MM.1S (cell line): ENCODE results near the gene UBTD1.

Experiments
- DNase-seq: peaks from one replicate; pipeline ENCODE4 v3.0.0-alpha.2; 2015
- H2AFZ ChIP-seq: fragments of 300-600 bp; sonication (generic); 2 replicates; pipeline ENCODE4 v1.6.0; 2016; ENCODE audit warnings: antibody characterized with exemption, low read length
- H3F3A ChIP-seq: fragments of 300-600 bp; sonication (generic); 2 replicates; pipeline ENCODE4 v1.6.1; 2016; ENCODE audit warnings: mild to moderate bottlenecking, antibody characterized with exemption, low read length, moderate library complexity, mixed read lengths; ENCODE audit not compliant: insufficient read depth
- H3K27ac ChIP-seq: fragments of 300-600 bp; sonication (generic); 2 replicates; pipeline ENCODE4 v1.5.1; 2016; ENCODE audit warnings: mild to moderate bottlenecking, low read length
- H3K27me3 ChIP-seq: fragments of 300-600 bp; sonication (generic); replicated peaks from 2 replicates; pipeline ENCODE4 v1.6.0; 2016; ENCODE audit warnings: low read length; ENCODE audit not compliant: insufficient read depth
- H3K36me3 ChIP-seq: fragments of 300-600 bp; sonication (generic); replicated peaks from 2 replicates; pipeline ENCODE4 v1.6.1; 2016; ENCODE audit warnings: mild to moderate bottlenecking, low read length, mixed read lengths; ENCODE audit not compliant: insufficient read depth
- H3K4me1 ChIP-seq: fragments of 300-600 bp; sonication (generic); 2 replicates; pipeline ENCODE4 v1.6.1; 2016; ENCODE audit warnings: low read length, mixed read lengths
- H3K4me2 ChIP-seq: fragments of 300-600 bp; sonication (generic); 2 replicates; pipeline ENCODE4 v1.6.0; 2016; ENCODE audit warnings: low read depth, low read length
- H3K4me3 ChIP-seq: fragments of 300-600 bp; sonication (generic); 2 replicates; pipeline ENCODE4 v1.5.1; 2016; ENCODE audit warnings: low read length, mixed read lengths
- H3K79me2 ChIP-seq: fragments of 300-600 bp; sonication (generic); 2 replicates; pipeline ENCODE4 v1.6.1; 2016; ENCODE audit warnings: mixed run types, low read length, mixed read lengths
- H3K9ac ChIP-seq: fragments of 300-600 bp; sonication (generic); 2 replicates; pipeline ENCODE4 v1.6.1; 2016; ENCODE audit warnings: low read length, mixed read lengths
- H3K9me2 ChIP-seq: fragments of 300-600 bp; sonication (generic); replicated peaks from 2 replicates; pipeline ENCODE4 v1.6.1; 2016; ENCODE audit warnings: mild to moderate bottlenecking, low read length, mixed read lengths; ENCODE audit not compliant: insufficient read depth
- H3K9me3 ChIP-seq: fragments of 300-600 bp; sonication (generic); replicated peaks from 2 replicates; pipeline ENCODE4 v1.6.1; 2016; ENCODE audit warnings: mild to moderate bottlenecking, low read length, mixed read lengths; ENCODE audit not compliant: insufficient read depth
- H4K20me1 ChIP-seq: fragments of 300-600 bp; sonication (generic); 2 replicates; pipeline ENCODE4 v1.6.1; 2016; ENCODE audit warnings: mild to moderate bottlenecking, low read length, moderate library complexity, mixed read lengths; ENCODE audit not compliant: insufficient read depth
- EZH2 ChIP-seq: fragments of 300-600 bp; sonication (generic); optimal IDR thresholded peaks from 2 replicates; pipeline ENCODE3; 2017; ENCODE audit warnings: low read depth, mild to moderate bottlenecking, antibody characterized with exemption, low read length, mixed read lengths
- EZH2phosphoT487 ChIP-seq: fragments of 300-600 bp; sonication (generic); IDR thresholded peaks from 2 replicates; pipeline ENCODE4 v1.6.1; 2018; ENCODE audit warnings: antibody characterized with exemption, low read length
- TF ChIP-seq, protein P1 (sequence below): fragments of 300-600 bp; sonication (generic); IDR thresholded peaks from 2 replicates; pipeline ENCODE4 v1.5.1; 2016; ENCODE audit warnings: antibody characterized with exemption, low read length, mixed read lengths

Gene UBTD1

DNA sequence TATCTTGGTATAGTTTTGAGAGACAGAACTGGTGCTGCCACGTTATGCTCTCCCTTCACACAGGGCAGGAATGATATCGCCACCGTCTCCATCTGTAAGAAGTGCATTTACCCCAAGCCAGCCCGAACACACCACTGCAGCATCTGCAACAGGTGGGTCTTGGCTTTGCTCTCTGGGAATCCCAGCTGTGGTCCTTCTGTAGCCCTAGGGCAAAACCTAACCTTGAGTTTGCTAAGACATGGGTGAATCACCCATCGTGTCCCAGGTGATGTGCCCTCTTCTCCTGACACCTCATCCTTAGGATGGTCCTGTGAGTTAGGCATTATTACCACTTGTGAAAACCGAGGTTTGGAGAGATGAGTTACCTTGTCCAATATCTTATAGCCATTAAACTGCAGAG, 46.4 kb upstream of the UBTD1 start:
- H2AFZ ChIP-seq = no peak overlapping the region
- H3K9me3 ChIP-seq = no peaks in the 10 kb centered on the region
- no peak overlapping the region for H3K4me3 ChIP-seq
- H3F3A ChIP-seq = no peaks in the 10 kb centered on the region
- no peaks in the 10 kb centered on the region for H3K9me2 ChIP-seq
- no peak for TF ChIP-seq EZH2
- TF ChIP-seq EZH2phosphoT487 = no peak
- TF ChIP-seq, protein P1, sequence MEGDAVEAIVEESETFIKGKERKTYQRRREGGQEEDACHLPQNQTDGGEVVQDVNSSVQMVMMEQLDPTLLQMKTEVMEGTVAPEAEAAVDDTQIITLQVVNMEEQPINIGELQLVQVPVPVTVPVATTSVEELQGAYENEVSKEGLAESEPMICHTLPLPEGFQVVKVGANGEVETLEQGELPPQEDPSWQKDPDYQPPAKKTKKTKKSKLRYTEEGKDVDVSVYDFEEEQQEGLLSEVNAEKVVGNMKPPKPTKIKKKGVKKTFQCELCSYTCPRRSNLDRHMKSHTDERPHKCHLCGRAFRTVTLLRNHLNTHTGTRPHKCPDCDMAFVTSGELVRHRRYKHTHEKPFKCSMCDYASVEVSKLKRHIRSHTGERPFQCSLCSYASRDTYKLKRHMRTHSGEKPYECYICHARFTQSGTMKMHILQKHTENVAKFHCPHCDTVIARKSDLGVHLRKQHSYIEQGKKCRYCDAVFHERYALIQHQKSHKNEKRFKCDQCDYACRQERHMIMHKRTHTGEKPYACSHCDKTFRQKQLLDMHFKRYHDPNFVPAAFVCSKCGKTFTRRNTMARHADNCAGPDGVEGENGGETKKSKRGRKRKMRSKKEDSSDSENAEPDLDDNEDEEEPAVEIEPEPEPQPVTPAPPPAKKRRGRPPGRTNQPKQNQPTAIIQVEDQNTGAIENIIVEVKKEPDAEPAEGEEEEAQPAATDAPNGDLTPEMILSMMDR = no peak
- H4K20me1 ChIP-seq = no peaks in the 10 kb centered on the region
- no peak overlapping the region for H3K27ac ChIP-seq
- H3K4me1 ChIP-seq = no peaks in the 10 kb centered on the region
- H3K4me2 ChIP-seq = no peak overlapping the region
- H3K9ac ChIP-seq = no peak overlapping the region
- H3K79me2 ChIP-seq = peaks cover 53% of the 10 kb centered on the region
- H3K27me3 ChIP-seq = no peaks in the 10 kb centered on the region
- peaks cover 7% of the 10 kb centered on the region; the same call in 1 of the 2 replicates for H3K36me3 ChIP-seq
- DNase-seq = no peak

- Histone ChIP-seq H3K36me3 (peaks cover 13% of the 10 kb centered on the region; the same call in 1 of the 2 replicates), H3K9me3 (no peaks in the 10 kb centered on the region), H3K4me2 (no peak overlapping the region), H3K79me2 (peaks cover 32% of the 10 kb centered on the region), H3K27ac (no peak overlapping the region), H3K4me1 (no peaks in the 10 kb centered on the region), H3K9ac (no peak overlapping the region), H2AFZ (no peak overlapping the region), H4K20me1 (no peaks in the 10 kb centered on the region), H3K9me2 (no peaks in the 10 kb centered on the region), H3K27me3 (no peaks in the 10 kb centered on the region), H3K4me3 (no peak overlapping the region), H3F3A (no peaks in the 10 kb centered on the region)
- TF ChIP-seq EZH2phosphoT487 (no peak), EZH2 (no peak)
- TF ChIP-seq, protein P1 = no peak
- no peak for DNase-seq
These were observed 44.2 kb upstream of the UBTD1 start for GRCh38 chr10:97454330-97455036.

GRCh38 chr10:97456034-97456685, 42.6 kb upstream of the UBTD1 start:
- Histone ChIP-seq H3K4me1 (no peaks in the 10 kb centered on the region), H3K9me3 (no peaks in the 10 kb centered on the region), H3K27ac (no peak overlapping the region), H3K9me2 (no peaks in the 10 kb centered on the region), H3K9ac (no peak overlapping the region), H3F3A (no peaks in the 10 kb centered on the region), H3K27me3 (no peaks in the 10 kb centered on the region), H4K20me1 (no peaks in the 10 kb centered on the region), H3K4me2 (no peak overlapping the region), H3K4me3 (no peak overlapping the region), H2AFZ (no peak overlapping the region), H3K36me3 (peaks cover 21% of the 10 kb centered on the region), H3K79me2 (peaks cover 19% of the 10 kb centered on the region)
- DNase-seq = no peak
- TF ChIP-seq EZH2phosphoT487 = no peak
- TF ChIP-seq EZH2 = no peak
- TF ChIP-seq, protein P1 = no peak
